Measurements from ENCODE around the gene AP1B1.
"Not testable (repeated sequence)": the region's sequence is repeated elsewhere in the genome, so short reads cannot be mapped to it uniquely, and the experiment has no call there.

Gene AP1B1

GRCh38 chr22:29386708-29387107, 1.7 kb downstream of the AP1B1 start:
- no peak for DNase-seq (ENCODE audit: low spot score)

GRCh38 chr22:29385748-29386147, 2.6 kb downstream of the AP1B1 start:
- no peak for DNase-seq (ENCODE audit: low spot score)

GRCh38 chr22:29385151-29385704, 3.1 kb downstream of the AP1B1 start:
- no peak for DNase-seq (ENCODE audit: low spot score)

GRCh38 chr22:29383740-29384139, 4.6 kb downstream of the AP1B1 start:
- no peak for DNase-seq (ENCODE audit: low spot score)

GRCh38 chr22:29382580-29383302, 5.6 kb downstream of the AP1B1 start:
- DNase-seq (ENCODE audit: low spot score), result no peak

- DNase-seq (ENCODE audit: low spot score), result no peak
Observed at GRCh38 chr22:29380856-29381255, 7.5 kb downstream of the AP1B1 start.

- no peak for DNase-seq (ENCODE audit: low spot score)
Observed at GRCh38 chr22:29380032-29380781, 8.2 kb downstream of the AP1B1 start.

- DNase-seq (ENCODE audit: low spot score), result no peak
Observed at GRCh38 chr22:29379258-29379657, 9.1 kb downstream of the AP1B1 start.

GRCh38 chr22:29377979-29378378, 10.4 kb downstream of the AP1B1 start:
- DNase-seq (ENCODE audit: low spot score), result no peak

GRCh38 chr22:29376705-29377104, 11.7 kb downstream of the AP1B1 start:
- DNase-seq (ENCODE audit: low spot score), result not testable (repeated sequence)

GRCh38 chr22:29375398-29376076, 12.8 kb downstream of the AP1B1 start:
- DNase-seq (ENCODE audit: low spot score), result no peak

- not testable (repeated sequence) for DNase-seq (ENCODE audit: low spot score)
Observed at GRCh38 chr22:29374806-29375205, 13.6 kb downstream of the AP1B1 start.

GRCh38 chr22:29374401-29374800, 14.0 kb downstream of the AP1B1 start:
- DNase-seq (ENCODE audit: low spot score), result no peak

- no peak for DNase-seq (ENCODE audit: low spot score)
Observed at GRCh38 chr22:29370537-29370936, 17.8 kb downstream of the AP1B1 start.

GRCh38 chr22:29369460-29369859, 18.9 kb downstream of the AP1B1 start:
- peak; percentile 63 for DNase-seq (ENCODE audit: low spot score)

GRCh38 chr22:29359469-29359868, 28.9 kb downstream of the AP1B1 start:
- peak; percentile 62 for DNase-seq (ENCODE audit: low spot score)

GRCh38 chr22:29357193-29357890, 31.0 kb downstream of the AP1B1 start:
- DNase-seq (ENCODE audit: low spot score), result not testable (repeated sequence)

- DNase-seq (ENCODE audit: low spot score), result no peak
Observed at GRCh38 chr22:29353860-29354259, 34.5 kb downstream of the AP1B1 start.

- no peak for DNase-seq (ENCODE audit: low spot score)
Observed at GRCh38 chr22:29353286-29353685, 35.1 kb downstream of the AP1B1 start.

- no peak for DNase-seq (ENCODE audit: low spot score)
Observed at GRCh38 chr22:29352778-29353177, 35.6 kb downstream of the AP1B1 start.

GRCh38 chr22:29351891-29352290, 36.5 kb downstream of the AP1B1 start:
- no peak for DNase-seq (ENCODE audit: low spot score)

GRCh38 chr22:29351042-29351441, 37.3 kb downstream of the AP1B1 start:
- no peak for DNase-seq (ENCODE audit: low spot score)
